RPMI8226 (cell line): ENCODE data around the gene CA5A.

Source experiments
- DNase-seq: peaks from one replicate; pipeline ENCODE4 v3.0.0-alpha.2; 2015

Gene CA5A

GRCh38 chr16:87961623-87962022 lies 25.3 kb upstream of the CA5A start:
- no peak for DNase-seq

GRCh38 chr16:87960852-87961251 lies 24.5 kb upstream of the CA5A start:
- no peak for DNase-seq

GRCh38 chr16:87960296-87960695 lies 24.0 kb upstream of the CA5A start:
- no peak for DNase-seq

DNA sequence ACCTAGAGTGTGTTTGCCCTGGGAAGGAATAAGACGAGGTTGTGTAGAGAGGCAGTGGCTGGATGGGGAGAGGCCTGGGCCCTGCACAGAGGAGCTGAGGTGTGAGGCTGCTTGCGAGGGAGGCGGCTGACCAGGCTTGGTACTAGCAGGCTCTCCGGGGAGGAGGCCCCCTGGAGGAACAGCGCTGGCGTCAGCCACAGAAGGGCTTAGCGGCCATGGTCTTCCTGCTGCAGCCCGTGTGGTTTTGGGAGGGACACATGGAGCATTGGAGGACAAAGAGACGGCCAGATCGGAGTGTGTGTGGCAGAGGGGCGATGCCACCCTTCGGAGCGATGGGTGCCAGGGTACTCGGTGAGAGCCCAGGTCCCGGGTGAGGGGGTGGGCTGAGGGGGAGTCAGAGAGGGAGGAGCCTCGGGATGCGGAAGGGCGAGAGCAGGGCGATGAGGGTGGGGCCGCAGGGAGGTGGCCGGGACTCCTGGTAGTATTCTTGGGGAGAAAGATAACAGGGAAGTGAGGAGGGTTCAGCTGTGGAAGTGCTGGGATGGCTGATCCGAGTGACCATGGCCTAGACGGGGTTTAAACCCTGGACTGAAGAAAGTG lies 23.2 kb upstream of the CA5A start:
- no peak for DNase-seq

GRCh38 chr16:87958632-87959031 lies 22.3 kb upstream of the CA5A start:
- DNase-seq = no peak

- no peak for DNase-seq
Measured at GRCh38 chr16:87957296-87958094, 21.2 kb upstream of the CA5A start.

- peak; percentile 71 for DNase-seq
Measured at GRCh38 chr16:87956365-87957231, 20.3 kb upstream of the CA5A start.

DNA sequence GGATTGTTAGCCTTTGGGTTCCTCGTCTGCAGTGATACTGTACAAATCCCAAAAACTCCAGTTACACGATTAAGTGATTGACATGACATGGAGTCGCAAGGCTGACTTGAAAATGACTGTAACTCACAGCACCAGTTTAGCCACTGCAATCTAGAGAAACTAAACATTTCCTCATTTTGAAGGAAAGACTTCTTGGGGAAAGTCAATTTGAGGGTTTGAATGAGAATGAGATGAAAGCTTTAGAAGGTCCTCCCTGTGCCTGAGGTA lies 19.7 kb upstream of the CA5A start:
- no peak for DNase-seq

DNA sequence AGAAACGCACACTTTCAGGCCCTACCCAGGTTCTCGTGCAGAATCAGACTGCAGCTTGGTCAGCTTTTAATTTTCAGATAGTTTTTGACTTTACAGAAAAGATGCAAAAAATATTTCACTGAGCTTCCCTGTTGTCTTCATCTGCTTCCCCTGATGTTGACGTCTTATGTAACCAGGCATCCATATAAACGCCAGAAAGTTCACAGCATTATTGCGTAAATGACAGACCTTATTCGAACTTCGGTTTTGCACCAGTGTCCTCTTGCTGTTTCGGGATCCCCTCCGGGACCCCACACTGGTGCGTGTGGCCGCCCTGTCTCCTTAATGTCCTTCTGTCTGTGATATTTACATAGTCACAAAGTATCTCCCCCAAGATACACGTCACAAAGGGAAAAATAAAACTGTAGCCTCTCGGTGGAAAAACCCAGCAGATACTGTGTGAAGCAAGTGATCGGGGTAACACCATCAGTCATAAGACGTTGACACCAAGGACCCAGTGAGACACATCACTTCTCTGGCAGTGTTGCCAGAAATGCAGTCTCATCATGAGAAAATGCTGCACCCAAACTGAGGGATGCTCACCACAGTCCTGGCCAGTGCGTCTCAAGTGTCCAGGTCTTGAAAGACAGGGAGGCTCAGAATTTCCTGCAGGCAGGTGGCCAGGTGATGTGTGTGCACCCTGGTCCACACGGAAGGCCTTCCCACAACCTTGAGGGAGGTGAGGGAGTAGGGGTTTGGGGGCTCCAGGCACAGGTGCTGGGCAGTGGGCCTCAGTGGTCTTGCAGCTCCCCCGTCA lies 19.2 kb upstream of the CA5A start:
- no peak for DNase-seq

- no peak for DNase-seq
Measured at GRCh38 chr16:87954826-87955225, 18.5 kb upstream of the CA5A start.

- DNase-seq = no peak
Measured at GRCh38 chr16:87954361-87954760, 18.0 kb upstream of the CA5A start.

GRCh38 chr16:87953308-87954215 lies 17.2 kb upstream of the CA5A start:
- no peak for DNase-seq

GRCh38 chr16:87952751-87953150 lies 16.4 kb upstream of the CA5A start:
- no peak for DNase-seq

- DNase-seq = peak; percentile 13
Measured at GRCh38 chr16:87951552-87952538, 15.5 kb upstream of the CA5A start.

DNA sequence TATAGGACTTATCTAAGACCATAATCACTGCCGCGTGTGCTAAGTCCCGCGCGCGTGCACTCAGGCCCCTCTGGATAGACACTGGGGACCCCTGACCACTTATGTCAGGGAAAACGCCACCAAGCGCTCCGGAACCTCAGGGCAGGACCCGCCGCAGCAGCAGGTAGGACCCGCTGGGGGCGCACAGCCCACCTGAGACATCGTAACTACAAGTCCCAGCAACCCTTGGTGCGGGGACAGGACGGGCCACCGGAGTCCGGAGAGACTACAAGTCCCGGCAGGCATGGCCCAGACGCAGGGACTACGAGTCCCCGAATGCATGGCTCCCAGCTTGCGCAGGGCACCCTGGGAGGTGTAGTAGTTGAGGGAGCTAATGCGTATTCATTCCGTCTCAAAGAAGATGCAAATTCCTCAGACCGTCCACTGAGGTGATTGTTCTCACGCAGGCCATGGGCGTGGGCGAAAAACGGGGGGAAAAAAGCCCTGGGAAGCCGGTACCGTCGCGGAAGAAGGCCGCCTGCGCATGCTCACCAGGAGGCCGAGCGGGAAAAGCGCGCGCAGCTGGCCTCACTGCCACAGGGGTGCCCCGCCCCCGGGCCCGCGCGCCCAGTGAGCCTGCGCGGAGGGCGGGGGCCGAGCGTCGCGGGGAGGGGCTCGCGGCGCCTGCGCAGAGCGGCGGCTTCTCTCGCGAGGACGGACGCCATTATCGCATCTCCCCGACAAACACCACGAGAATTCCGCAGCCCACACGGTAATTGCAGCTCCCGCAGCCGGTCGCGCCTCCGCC lies 14.6 kb upstream of the CA5A start, which contains the start of gene BANP:
Gene BANP (plus strand): TSS at position 670 of the 787 bp plus-strand sequence. CDS start 23,682 bp downstream, outside the sequence.
- peak; percentile 98 for DNase-seq

- no peak for DNase-seq
Measured at GRCh38 chr16:87949071-87949744, 12.9 kb upstream of the CA5A start.

GRCh38 chr16:87948735-87949070 lies 12.4 kb upstream of the CA5A start:
- DNase-seq = no peak

DNA sequence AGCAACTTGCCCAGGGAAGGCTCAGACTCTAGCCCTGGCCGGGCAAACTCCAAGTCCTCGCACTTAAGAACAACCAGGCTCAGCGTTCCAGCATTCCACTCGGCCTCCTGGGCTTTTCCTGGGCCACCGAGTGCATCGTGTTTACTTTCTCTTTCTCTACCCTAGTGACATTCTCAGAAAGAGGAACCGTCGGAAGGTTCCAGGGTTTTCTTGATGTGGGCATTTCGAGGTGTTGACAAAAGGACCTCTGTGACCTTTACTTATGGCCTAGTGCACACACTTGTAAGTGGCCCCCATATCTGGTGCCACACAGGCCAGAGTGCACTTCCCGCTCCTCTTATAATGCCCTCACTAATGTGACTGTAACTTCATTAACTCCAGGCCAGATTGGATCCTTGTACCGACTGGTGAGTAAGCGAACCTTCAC lies 11.8 kb upstream of the CA5A start:
- DNase-seq = peak; percentile 35
